Measurements from ENCODE around the gene ALKBH8. TPM values are rescaled to one million over a fixed set of nuclear protein-coding genes. Genes with fewer than 3 reads are reported as not detected.

The ALKBH8 gene
- total RNA-seq, 1 donor from 2014 or later = 12.4 TPM

GRCh38 chr11:107561688-107562087 lies 3.8 kb downstream of the ALKBH8 start:
- DNase-seq (ENCODE audit: low read depth) (peak; percentile 96), FAIRE-seq (no peak)
- Histone ChIP-seq H3K4me3 (ENCODE audit: low read depth, low read length) (no peak overlapping the region), H3K27me3 (ENCODE audit: control insufficient read depth, insufficient read depth, low read length) (no peaks in the 10 kb centered on the region), H3K36me3 (ENCODE audit: control insufficient read depth, insufficient read depth, low read length) (no peaks in the 10 kb centered on the region)
- TF ChIP-seq, protein P1, sequence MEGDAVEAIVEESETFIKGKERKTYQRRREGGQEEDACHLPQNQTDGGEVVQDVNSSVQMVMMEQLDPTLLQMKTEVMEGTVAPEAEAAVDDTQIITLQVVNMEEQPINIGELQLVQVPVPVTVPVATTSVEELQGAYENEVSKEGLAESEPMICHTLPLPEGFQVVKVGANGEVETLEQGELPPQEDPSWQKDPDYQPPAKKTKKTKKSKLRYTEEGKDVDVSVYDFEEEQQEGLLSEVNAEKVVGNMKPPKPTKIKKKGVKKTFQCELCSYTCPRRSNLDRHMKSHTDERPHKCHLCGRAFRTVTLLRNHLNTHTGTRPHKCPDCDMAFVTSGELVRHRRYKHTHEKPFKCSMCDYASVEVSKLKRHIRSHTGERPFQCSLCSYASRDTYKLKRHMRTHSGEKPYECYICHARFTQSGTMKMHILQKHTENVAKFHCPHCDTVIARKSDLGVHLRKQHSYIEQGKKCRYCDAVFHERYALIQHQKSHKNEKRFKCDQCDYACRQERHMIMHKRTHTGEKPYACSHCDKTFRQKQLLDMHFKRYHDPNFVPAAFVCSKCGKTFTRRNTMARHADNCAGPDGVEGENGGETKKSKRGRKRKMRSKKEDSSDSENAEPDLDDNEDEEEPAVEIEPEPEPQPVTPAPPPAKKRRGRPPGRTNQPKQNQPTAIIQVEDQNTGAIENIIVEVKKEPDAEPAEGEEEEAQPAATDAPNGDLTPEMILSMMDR (IDR thresholded peaks at IDR 0.05; ENCODE audit: insufficient read depth, low read length, severe bottlenecking) = no peak

- FAIRE-seq = no peak
- TF ChIP-seq, protein P1 (IDR thresholded peaks at IDR 0.05; ENCODE audit: insufficient read depth, low read length, severe bottlenecking) = no peak
- Histone ChIP-seq H3K4me3 (ENCODE audit: low read depth, low read length) (no peak overlapping the region), H3K36me3 (ENCODE audit: control insufficient read depth, insufficient read depth, low read length) (peaks cover 2% of the 10 kb centered on the region), H3K27me3 (ENCODE audit: control insufficient read depth, insufficient read depth, low read length) (no peaks in the 10 kb centered on the region)
- no peak for DNase-seq (ENCODE audit: low read depth)
Measured at GRCh38 chr11:107550304-107550703, 15.2 kb downstream of the ALKBH8 start.

GRCh38 chr11:107549954-107550285 lies 15.6 kb downstream of the ALKBH8 start:
- Histone ChIP-seq H3K4me3 (ENCODE audit: low read depth, low read length) (no peak overlapping the region), H3K27me3 (ENCODE audit: control insufficient read depth, insufficient read depth, low read length) (no peaks in the 10 kb centered on the region), H3K36me3 (ENCODE audit: control insufficient read depth, insufficient read depth, low read length) (peaks cover 2% of the 10 kb centered on the region)
- no peak for DNase-seq (ENCODE audit: low read depth)
- FAIRE-seq = no peak
- TF ChIP-seq, protein P1 (IDR thresholded peaks at IDR 0.05; ENCODE audit: insufficient read depth, low read length, severe bottlenecking) = no peak

- DNase-seq (ENCODE audit: low read depth) = peak; percentile 40
Measured at GRCh38 chr11:107549253-107549953, 16.1 kb downstream of the ALKBH8 start.

DNA sequence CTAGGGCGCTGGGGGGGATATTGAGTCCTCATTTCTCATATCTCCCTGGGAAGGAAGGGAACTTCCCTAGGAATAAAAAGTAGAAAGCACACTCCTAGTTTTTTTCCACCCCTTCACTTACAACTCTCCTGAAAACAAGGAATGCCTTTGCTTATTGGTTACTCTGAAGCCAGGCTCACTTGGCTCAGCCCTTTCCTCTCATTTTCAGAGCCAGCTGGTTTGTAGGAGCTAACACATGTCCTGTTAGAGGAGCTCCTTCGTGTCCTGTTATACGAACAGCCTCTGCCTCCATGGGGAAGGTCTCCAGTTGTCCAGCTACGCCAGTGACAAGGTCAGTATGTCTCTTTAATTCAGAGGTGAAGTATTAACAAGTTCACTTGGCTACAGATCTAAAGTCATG lies 17.6 kb downstream of the ALKBH8 start:
- H3K27me3 ChIP-seq (ENCODE audit: control insufficient read depth, insufficient read depth, low read length) = no peaks in the 10 kb centered on the region
- FAIRE-seq (peak; percentile 76), DNase-seq (ENCODE audit: low read depth) (no peak)
- TF ChIP-seq, protein P1 (IDR thresholded peaks at IDR 0.05; ENCODE audit: insufficient read depth, low read length, severe bottlenecking) = no peak
- H3K36me3 ChIP-seq (ENCODE audit: control insufficient read depth, insufficient read depth, low read length) = peaks cover 2% of the 10 kb centered on the region
- H3K4me3 ChIP-seq (ENCODE audit: low read depth, low read length) = no peak overlapping the region

More at GRCh38 chr11:107549253-107549953, 16.1 kb downstream of the ALKBH8 start:
- no peak overlapping the region for H3K4me3 ChIP-seq (ENCODE audit: low read depth, low read length)
- H3K36me3 ChIP-seq (ENCODE audit: control insufficient read depth, insufficient read depth, low read length) = peaks cover 2% of the 10 kb centered on the region
- TF ChIP-seq, protein P1 (IDR thresholded peaks at IDR 0.05; ENCODE audit: insufficient read depth, low read length, severe bottlenecking) = peak; percentile 59
- no peak for FAIRE-seq
- H3K27me3 ChIP-seq (ENCODE audit: control insufficient read depth, insufficient read depth, low read length) = no peaks in the 10 kb centered on the region

DNA sequence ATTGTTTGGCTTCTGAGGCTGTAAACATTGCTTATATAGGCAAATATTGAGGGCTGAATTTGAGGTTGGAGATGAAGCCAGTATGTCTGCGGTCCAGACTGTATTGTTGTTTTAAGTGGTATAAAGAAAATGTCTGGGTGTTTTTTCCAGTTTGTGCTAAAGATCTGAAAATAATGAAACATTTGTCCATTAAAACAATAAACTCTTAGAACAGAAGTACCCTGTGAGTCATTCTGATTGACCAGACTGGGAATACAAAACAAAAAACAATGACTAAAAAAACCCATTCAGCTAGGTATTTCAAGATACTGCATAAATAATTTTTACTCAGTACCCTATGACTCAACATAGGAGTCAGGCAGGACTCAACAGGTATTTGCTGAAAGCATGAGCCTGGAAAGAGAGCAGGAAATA lies 20.4 kb downstream of the ALKBH8 start:
- TF ChIP-seq, protein P1 (IDR thresholded peaks at IDR 0.05; ENCODE audit: insufficient read depth, low read length, severe bottlenecking) = no peak
- FAIRE-seq (no peak), DNase-seq (ENCODE audit: low read depth) (peak; percentile 98)
- Histone ChIP-seq H3K36me3 (ENCODE audit: control insufficient read depth, insufficient read depth, low read length) (peaks cover 2% of the 10 kb centered on the region), H3K4me3 (ENCODE audit: low read depth, low read length) (no peak overlapping the region), H3K27me3 (ENCODE audit: control insufficient read depth, insufficient read depth, low read length) (no peaks in the 10 kb centered on the region)
